Breast epithelium (tissue), 3 donors: ENCODE results near the gene MFSD12.

Experiments
- POLR2A ChIP-seq: fragments of 450-650 bp; IDR thresholded peaks from one replicate; pipeline ENCODE4 v1.6.1; 2016; ENCODE audit warnings: antibody characterized with exemption, mild to moderate bottlenecking, moderate library complexity
- POLR2AphosphoS5 ChIP-seq, 3 donors: sonication (generic); formaldehyde crosslinking; IDR thresholded peaks; one replicate each; pipeline ENCODE4 v1.6.1; 2017; ENCODE audit warnings: antibody characterized with exemption in 3 of 3

DNA sequence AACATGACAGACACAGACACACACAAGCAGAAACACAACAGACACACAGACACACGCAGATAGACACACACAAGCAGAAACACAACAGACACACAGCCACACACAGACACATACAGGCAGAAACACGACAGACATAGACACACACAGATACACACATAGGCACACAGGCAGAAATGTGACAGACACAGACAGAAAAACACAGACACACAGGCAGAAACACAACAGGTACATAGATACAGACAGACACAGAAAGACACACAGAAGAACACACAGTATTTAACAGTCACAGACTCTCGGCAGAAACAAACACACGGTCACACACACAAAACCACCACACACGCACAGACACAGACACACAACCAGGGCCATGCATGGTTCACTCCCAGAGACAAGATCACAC is 48.4 kb upstream of the MFSD12 start:
- TF ChIP-seq POLR2A (no peak), POLR2AphosphoS5 (IDR thresholded peaks at IDR 0.05) (no peak)
